ENCODE measurements around the gene PPP2R2C.

PPP2R2C gene

DNA sequence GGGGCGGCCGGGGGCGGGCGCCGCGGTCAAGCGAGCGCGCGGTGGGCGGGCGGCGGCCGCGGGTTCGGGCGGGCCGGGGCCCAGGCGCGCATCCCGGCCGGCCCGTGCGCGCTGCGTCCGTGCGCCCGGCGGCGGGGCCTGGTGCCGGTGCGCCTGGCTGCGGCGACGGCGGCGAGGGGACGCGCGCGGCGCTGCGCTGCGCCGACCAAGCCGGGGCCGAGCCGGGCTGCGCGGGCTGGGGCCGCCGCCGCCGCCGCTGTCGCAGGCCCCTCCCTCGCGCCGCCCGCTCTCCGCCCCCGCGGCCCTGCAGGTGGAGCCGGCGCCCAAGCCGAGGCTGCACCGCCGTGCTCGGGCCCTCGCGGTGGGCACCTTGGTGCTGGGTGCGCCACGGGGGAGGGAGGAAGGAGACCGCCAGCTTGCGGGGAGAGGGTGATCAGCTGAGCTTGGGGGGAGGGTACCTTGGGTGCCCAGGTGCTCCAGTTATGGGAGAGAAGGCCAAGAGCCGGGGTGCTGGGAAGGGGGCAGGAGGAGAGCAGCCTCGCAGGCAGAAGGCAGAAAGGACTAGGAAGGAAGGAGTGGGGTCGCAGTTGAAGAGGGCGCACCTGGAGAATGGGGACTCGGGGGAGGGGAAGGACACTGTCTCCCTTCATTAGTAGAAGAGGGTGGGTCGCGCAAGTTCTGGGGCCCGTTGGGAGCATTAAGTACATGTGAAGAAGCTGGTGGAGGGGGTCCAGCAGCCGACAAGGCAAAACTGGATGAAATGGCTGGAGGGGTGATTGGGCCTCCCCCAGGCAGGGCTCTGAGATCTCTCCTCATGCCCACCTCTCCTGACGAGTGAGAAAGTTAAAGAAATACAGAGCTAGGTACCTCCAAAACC lies at the start of gene PPP2R2C:
Gene PPP2R2C, minus strand, starts transcription at position 228 of the 877 bp plus-strand sequence. CDS start 385 bp downstream, outside the sequence.
- Mint-ChIP-seq H3K9me3 (no peaks in the 10 kb centered on the region), H3K27me3 (peaks cover 85% of the 10 kb centered on the region), H3K4me3 (no peak within 1 kb of the TSS), H3K4me1 (peaks cover 7% of the 10 kb centered on the region), H3K27ac (no peak within 1 kb of the TSS), H3K36me3 (no peaks in the 10 kb centered on the region)
- CTCF ChIA-PET: no interaction called here
- DNase-seq: peak; percentile 19

DNA sequence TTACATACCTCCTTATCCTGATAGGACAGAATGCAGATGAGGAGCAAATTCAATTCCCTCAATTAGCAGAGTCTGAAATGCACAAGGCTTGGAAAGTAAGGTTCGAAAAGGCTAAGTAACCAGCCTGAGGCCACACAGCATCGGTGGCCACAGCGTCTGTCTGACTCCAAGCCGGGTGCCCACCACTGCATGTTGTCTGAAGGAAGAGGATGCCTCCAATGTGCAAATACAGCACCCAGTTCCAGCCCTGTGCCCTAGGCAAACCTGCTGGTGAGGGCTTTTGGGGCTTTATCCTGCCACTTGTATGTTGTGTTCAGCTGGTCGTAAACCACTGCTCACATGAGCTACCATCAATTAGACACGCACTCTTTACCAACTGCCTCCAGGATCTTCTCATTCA lies 48.6 kb upstream of the PPP2R2C start:
- CTCF ChIA-PET: no interaction called here
- Mint-ChIP-seq H3K9me3 (no peaks in the 10 kb centered on the region), H3K4me1 (no peaks in the 10 kb centered on the region), H3K4me3 (no peak overlapping the region), H3K27ac (no peak overlapping the region), H3K27me3 (peaks cover 4% of the 10 kb centered on the region), H3K36me3 (no peaks in the 10 kb centered on the region)
- no peak for DNase-seq

DNA sequence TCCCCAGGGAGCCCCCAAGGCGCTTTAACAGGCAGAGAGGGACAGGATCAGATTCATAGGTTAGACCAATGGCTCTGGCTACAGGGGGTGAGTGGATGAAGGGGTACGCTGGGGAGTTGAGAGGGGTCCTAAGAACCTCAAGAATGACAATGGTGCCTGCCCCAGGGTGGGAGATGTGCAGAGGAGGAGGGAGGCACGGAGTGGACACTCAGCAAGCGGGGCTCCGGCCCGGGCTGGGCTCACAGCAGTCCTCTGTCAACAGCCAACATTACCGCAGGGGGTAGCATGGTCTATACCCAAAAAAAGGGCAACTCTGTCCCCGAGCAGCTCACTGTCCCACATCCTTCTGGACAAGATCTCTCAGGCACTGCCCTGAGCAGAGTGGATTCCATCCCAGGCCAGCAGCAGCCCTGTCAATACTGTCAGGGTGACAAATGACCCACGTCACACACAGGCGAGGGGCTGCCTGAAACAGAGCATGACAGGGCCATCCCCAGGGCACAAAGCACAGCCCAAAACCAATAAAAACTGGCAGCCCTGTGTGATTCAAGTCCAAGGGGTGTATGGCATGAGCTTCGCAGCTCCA lies 47.7 kb upstream of the PPP2R2C start:
- Mint-ChIP-seq H3K4me1 (no peaks in the 10 kb centered on the region), H3K27ac (no peak overlapping the region)
- CTCF ChIA-PET: no interaction called here

DNA sequence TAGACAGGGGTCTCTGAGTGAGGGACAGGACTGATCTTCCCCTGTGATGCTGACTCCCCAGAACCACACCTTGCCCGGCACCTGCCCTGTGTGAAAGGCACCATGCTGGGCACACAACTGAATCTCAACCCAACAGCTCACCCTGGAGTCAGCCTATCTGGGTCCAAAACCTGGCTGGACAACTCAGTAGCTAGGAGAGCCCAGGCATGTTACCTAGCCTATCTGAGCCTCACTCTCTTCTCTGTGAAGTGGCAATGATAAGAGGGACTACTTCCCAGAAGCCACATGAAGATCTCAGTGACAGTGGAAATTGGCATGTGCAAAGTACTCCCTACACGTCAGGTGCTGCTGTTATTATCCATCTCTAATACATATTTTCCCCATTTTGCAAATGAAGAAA lies 44.8 kb upstream of the PPP2R2C start:
- Mint-ChIP-seq H3K36me3 (no peaks in the 10 kb centered on the region), H3K27me3 (peaks cover 4% of the 10 kb centered on the region), H3K4me3 (no peak overlapping the region), H3K4me1 (no peaks in the 10 kb centered on the region), H3K27ac (no peak overlapping the region), H3K9me3 (no peaks in the 10 kb centered on the region)
- no peak for DNase-seq
- CTCF ChIA-PET: no interaction called here

More for the DNA sequence above, 47.7 kb upstream of the PPP2R2C start:
- no peak for DNase-seq
- H3K27me3 Mint-ChIP-seq: peaks cover 4% of the 10 kb centered on the region
- H3K9me3 Mint-ChIP-seq: no peaks in the 10 kb centered on the region
- H3K4me3 Mint-ChIP-seq: no peak overlapping the region
- no peaks in the 10 kb centered on the region for H3K36me3 Mint-ChIP-seq

DNA sequence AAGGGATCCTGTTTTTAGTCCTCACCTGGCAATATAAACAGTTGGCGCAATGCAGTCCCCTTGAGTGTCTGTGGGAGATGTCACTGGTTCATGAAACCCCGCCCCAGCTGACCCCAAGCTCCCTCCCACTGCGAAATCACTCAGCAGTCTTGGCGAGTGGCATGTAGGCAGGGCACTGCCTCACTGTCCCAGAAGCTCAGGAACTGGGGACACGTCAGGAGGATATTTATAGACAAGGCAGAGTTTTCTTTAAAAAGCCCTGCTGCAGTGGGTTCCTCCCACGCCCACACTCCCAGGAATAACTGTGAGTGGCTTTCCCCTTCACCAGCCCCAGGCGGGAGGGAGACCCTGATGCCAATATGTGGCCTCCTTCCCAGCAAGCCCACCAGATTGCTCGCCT lies 44.3 kb upstream of the PPP2R2C start:
- Mint-ChIP-seq H3K36me3 (no peaks in the 10 kb centered on the region), H3K27me3 (peaks cover 4% of the 10 kb centered on the region), H3K9me3 (no peaks in the 10 kb centered on the region), H3K4me3 (no peak overlapping the region), H3K27ac (no peak overlapping the region), H3K4me1 (no peaks in the 10 kb centered on the region)
- no peak for DNase-seq
- CTCF ChIA-PET: interaction anchor here (0.7 kb wide), 1 partner anchor 760 kb away, joined by 3 read pairs; no protein-coding TSS in a partner anchor

DNA sequence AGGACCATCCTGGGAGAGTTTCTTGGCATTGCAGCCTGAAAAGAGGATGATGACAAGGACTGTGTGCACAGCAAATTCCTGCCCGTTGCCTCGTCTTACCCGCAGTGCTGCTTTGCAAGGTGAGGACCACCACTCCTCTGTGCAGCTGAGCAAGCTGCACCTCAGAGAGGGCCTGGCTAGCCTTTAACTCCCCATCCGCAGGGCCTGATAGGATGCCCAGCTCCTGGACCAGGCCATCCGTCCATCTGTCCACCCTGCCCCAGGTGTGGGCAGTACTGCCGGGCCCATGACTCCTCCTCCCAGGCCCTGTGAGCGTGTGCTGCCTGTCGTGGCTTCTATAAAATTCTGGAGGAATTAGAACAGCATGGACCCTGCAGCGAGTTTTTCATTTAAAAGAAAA lies 43.9 kb upstream of the PPP2R2C start:
- CTCF ChIA-PET: interaction anchor here (0.7 kb wide), 1 partner anchor 760 kb away, joined by 3 read pairs; no protein-coding TSS in a partner anchor
- Mint-ChIP-seq H3K4me1 (no peaks in the 10 kb centered on the region), H3K27me3 (peaks cover 4% of the 10 kb centered on the region), H3K36me3 (no peaks in the 10 kb centered on the region), H3K9me3 (peaks cover under 1% of the 10 kb centered on the region), H3K27ac (no peak overlapping the region), H3K4me3 (no peak overlapping the region)
- DNase-seq: no peak

DNA sequence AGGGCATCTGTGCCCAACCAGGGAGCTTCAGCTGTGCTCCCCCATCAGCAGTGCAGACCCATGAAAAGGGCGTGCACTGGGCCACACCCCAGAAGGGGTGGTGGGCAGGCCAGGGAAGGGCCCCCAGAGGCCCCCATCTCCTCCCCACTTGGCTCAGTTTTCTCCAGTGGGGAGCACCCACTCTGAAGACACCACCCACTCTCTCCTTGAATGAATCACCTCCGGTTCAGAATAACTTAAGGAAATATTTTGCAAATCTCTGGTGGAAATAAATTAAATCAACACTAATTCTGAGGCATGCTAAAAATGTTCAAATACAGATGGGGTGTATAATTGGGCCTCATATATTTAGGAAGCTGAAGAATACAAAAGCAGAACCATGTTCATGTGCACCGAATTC lies 41.3 kb upstream of the PPP2R2C start:
- peaks cover 2% of the 10 kb centered on the region for H3K36me3 Mint-ChIP-seq
- H3K27ac Mint-ChIP-seq: no peak overlapping the region
- H3K4me1 Mint-ChIP-seq: no peaks in the 10 kb centered on the region
- no peak overlapping the region for H3K4me3 Mint-ChIP-seq
- CTCF ChIA-PET: no interaction called here
- no peak for DNase-seq
- H3K27me3 Mint-ChIP-seq: peaks cover 4% of the 10 kb centered on the region
- H3K9me3 Mint-ChIP-seq: peaks cover 7% of the 10 kb centered on the region

DNA sequence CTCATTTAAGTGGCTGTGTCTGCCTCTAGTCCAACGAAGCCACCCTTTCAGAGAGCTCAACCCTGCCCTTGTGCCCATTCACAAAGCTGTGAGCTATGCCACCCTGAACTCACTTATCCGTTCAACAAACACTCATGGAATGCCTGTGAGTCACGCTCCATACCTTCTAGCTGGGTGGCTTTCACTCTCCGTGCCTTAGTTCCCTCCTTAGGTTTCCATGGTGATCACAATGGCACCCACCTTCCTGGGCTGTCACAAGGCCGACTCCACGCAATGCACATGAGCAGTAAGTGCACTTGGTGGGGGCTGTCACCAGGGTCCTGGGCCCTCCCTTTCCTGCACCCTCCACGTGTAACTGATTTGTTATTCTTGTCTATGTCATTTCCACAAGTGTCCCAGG lies 37.2 kb upstream of the PPP2R2C start:
- Mint-ChIP-seq H3K9me3 (peaks cover 22% of the 10 kb centered on the region), H3K4me1 (no peaks in the 10 kb centered on the region), H3K4me3 (no peak overlapping the region), H3K36me3 (peaks cover 2% of the 10 kb centered on the region), H3K27ac (no peak overlapping the region), H3K27me3 (no peaks in the 10 kb centered on the region)
- CTCF ChIA-PET: no interaction called here
- no peak for DNase-seq

DNA sequence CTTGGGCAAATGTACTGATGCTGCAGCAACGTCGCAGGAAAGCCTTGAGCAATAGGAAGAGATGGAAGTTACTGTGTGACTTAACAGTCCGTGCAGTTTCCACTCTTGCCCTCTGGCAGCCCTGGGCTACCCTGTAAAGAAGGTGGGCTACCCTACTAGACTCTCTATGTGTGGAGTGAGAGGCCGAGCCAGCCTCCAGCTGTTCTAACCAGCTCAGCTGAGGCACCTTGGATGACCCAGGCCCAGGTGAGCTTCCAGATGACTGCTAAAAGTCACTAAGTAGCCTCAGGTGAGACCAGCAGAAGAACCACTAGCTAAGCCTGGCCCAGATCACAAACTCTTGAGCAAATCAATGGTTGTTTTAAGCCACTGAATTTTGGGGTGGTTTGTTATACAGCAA lies 34.9 kb upstream of the PPP2R2C start:
- Mint-ChIP-seq H3K36me3 (peaks cover 2% of the 10 kb centered on the region), H3K4me1 (no peaks in the 10 kb centered on the region), H3K27ac (no peak overlapping the region), H3K9me3 (peaks cover 28% of the 10 kb centered on the region), H3K4me3 (no peak overlapping the region), H3K27me3 (no peaks in the 10 kb centered on the region)
- CTCF ChIA-PET: no interaction called here
- DNase-seq: no peak

DNA sequence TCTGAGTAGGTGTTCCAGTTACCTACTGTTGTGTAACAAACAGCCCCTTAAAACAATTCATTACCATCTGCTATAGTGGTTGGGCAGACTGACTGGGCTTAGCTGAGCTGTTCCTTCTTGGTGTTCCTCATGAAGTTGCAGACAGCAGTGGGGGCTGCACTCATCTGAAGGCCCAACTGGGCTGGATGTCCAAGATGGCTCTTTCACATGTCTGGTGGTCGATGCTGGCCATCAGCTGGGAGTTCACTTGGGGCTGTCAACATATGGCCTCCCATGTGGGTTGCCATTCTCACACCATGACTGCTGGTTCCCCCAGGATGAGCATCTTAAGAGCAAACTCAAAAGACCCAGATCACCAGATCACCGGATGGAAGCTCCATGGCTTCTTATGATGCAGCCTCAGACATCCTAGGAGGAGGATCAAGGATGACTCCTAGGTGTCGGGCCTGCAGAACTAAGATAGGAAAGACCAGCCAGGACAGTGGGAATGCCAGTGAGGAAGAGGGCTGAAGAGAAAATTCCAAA lies 34.3 kb upstream of the PPP2R2C start:
- peaks cover 28% of the 10 kb centered on the region for H3K9me3 Mint-ChIP-seq
- no peaks in the 10 kb centered on the region for H3K27me3 Mint-ChIP-seq
- no peak overlapping the region for H3K27ac Mint-ChIP-seq
- H3K4me1 Mint-ChIP-seq: no peaks in the 10 kb centered on the region
- peaks cover 2% of the 10 kb centered on the region for H3K36me3 Mint-ChIP-seq
- CTCF ChIA-PET: no interaction called here
- no peak overlapping the region for H3K4me3 Mint-ChIP-seq
- DNase-seq: no peak

DNA sequence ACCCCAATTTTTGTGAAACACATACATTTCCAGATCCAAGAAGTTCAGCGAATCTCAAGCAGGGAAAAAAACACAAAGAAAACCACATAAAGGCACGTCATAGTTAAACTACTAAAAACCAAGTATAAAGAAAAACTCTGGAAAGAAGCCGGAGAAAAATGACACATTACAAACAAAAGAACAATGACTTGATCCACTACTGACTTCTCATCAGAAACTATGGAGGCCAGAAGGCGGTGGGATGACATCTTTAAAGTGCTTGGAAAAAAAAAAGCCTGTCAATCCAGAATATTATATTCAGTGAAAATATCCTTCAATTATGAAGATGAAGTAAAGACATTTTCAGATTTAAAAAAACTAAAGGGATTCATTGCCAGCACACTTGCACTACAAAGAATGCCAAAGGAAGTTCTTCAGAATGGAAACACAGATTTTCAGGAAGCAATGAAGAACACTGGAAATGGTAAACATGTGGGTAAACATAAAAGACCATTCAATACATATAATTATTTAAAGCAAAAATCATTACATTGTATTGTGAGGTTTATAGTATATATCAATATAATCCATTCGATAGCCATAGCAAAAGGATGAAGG lies 32.6 kb upstream of the PPP2R2C start:
- Mint-ChIP-seq H3K27ac (no peak overlapping the region), H3K9me3 (peaks cover 20% of the 10 kb centered on the region), H3K4me1 (no peaks in the 10 kb centered on the region), H3K4me3 (no peak overlapping the region), H3K36me3 (no peaks in the 10 kb centered on the region), H3K27me3 (peaks cover 5% of the 10 kb centered on the region)
- DNase-seq: no peak
- CTCF ChIA-PET: no interaction called here

DNA sequence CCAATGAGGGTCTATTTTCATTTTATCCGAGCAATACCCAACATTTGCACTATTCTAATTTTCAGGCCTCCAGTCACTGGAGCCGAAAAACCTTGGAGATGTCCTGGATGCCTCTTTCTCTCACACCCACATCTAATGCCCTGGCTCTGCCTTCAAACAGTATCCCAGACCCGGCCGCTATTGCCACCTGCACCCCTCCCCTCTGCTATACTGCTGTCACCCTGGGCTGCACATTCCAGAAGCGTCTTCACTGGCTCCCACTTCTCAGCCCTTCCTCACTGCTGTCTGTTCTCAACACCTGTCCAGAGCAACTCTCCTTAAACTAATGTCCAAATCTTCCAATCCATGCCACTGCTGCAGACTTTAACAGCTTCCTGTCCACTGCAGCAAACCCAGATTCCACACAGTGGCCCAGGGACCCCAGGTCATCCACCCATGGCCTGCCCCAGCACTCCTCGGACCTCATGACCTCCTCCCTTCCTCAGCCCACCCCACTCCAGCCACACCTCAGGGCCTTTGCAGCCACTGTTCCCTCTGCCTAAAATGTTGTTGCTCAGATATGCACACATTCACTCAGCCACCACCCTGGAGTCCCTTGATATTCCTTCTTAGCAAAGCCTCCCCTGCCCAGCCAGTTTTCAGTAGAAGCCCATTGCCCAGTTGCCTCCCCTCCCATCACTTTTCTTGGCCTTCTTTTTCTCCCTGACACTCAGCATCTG lies 30.5 kb upstream of the PPP2R2C start:
- Mint-ChIP-seq H3K27ac (no peak overlapping the region), H3K36me3 (no peaks in the 10 kb centered on the region), H3K9me3 (peaks cover 20% of the 10 kb centered on the region), H3K27me3 (peaks cover 11% of the 10 kb centered on the region), H3K4me3 (no peak overlapping the region), H3K4me1 (no peaks in the 10 kb centered on the region)
- CTCF ChIA-PET: no interaction called here
- DNase-seq: no peak

DNA sequence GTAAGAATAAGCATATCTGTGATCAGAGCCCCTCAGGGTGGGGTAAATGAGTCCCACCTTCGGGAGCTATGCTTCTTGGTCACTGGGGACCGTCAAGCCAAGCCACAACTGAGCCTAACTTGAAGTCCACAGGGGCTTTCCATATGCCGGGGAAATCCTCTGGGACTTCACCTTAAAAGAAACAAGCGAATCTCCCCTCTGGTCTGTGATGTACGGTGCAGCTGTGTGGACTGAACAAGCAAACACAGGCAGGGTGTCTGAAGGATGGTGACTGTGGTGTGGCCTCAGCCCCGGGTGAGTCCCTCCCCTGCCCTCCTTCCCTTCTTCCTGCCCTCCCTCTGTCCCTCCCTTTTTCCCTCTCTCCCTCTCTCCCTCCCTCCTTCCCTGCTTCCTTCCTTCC lies 29.7 kb upstream of the PPP2R2C start:
- no peaks in the 10 kb centered on the region for H3K4me1 Mint-ChIP-seq
- CTCF ChIA-PET: no interaction called here
- no peak overlapping the region for H3K4me3 Mint-ChIP-seq
- H3K9me3 Mint-ChIP-seq: peaks cover 18% of the 10 kb centered on the region
- no peak for DNase-seq
- H3K36me3 Mint-ChIP-seq: no peaks in the 10 kb centered on the region
- no peak overlapping the region for H3K27ac Mint-ChIP-seq
- peaks cover 11% of the 10 kb centered on the region for H3K27me3 Mint-ChIP-seq

DNA sequence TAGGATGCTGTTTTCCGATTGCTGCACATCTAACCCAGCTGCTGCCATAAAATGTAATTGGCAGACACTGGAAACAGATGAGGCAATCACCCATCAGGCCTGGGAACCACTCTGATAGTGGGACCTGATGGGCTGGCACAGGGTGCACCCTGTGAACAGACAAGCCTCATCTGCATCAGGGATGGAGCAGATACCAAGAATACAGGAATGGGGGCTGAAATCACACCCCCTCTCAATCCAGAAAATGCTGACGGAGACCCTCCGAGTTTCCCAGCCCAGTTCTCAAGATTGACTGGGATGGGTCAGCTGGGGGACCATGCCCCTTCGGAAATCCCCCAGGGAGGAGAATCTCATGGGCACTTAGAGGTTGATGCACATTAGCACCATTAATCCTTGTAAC lies 28.8 kb upstream of the PPP2R2C start:
- peaks cover 11% of the 10 kb centered on the region for H3K9me3 Mint-ChIP-seq
- no peak for DNase-seq
- CTCF ChIA-PET: no interaction called here
- H3K4me1 Mint-ChIP-seq: no peaks in the 10 kb centered on the region
- H3K27ac Mint-ChIP-seq: no peak overlapping the region
- H3K27me3 Mint-ChIP-seq: peaks cover 11% of the 10 kb centered on the region
- H3K36me3 Mint-ChIP-seq: no peaks in the 10 kb centered on the region
- no peak overlapping the region for H3K4me3 Mint-ChIP-seq

Measured in activated naive CD4-positive, alpha-beta T cell treated with anti-CD3 and anti-CD28 coated beads, Interleukin-2, amount 10 ng/mL, durations not matched to agents 7 days and 5 days (primary cell).